IPS-20b (cell line): ENCODE data around the gene SCN8A.

Experiments
- H3K27ac ChIP-seq: one replicate; pipeline ENCODE4 v1.5.1; 2013; ENCODE audit warnings: low read length
- H3K27me3 ChIP-seq: 2 replicates; pipeline ENCODE4 v1.6.1; 2013; ENCODE audit warnings: mild to moderate bottlenecking, low read length, inconsistent platforms; ENCODE audit not compliant: insufficient read depth
- H3K36me3 ChIP-seq: 2 replicates; pipeline ENCODE4 v1.6.1; 2013; ENCODE audit warnings: low read depth, mild to moderate bottlenecking, inconsistent platforms, low read length, moderate library complexity; ENCODE audit not compliant: insufficient read depth
- H3K4me1 ChIP-seq: 2 replicates; pipeline ENCODE4 v1.6.1; 2013; ENCODE audit warnings: mild to moderate bottlenecking, control low read depth, inconsistent platforms, low read length, moderate library complexity; ENCODE audit not compliant: insufficient read depth
- H3K4me3 ChIP-seq: 2 replicates; pipeline ENCODE4 v1.5.1; 2013; ENCODE audit warnings: mild to moderate bottlenecking, low read length, inconsistent platforms
- H3K9ac ChIP-seq: 2 replicates; pipeline ENCODE4 v1.6.1; 2013; ENCODE audit warnings: low read depth, mild to moderate bottlenecking, inconsistent platforms, low read length, moderate library complexity
- H3K9me3 ChIP-seq: 2 replicates; pipeline ENCODE4 v1.6.1; 2013; ENCODE audit warnings: mild to moderate bottlenecking, low read depth, low read length, inconsistent platforms; ENCODE audit not compliant: insufficient read depth

The SCN8A gene

GRCh38 chr12:51818566-51819300 is 227.7 kb downstream of the SCN8A start:
- Histone ChIP-seq H3K4me3 (no peak overlapping the region), H3K27ac (no peak overlapping the region), H3K4me1 (peaks cover 3% of the 10 kb centered on the region; the same call in 1 of the 2 replicates), H3K36me3 (no peaks in the 10 kb centered on the region), H3K9ac (no peak overlapping the region), H3K9me3 (no peaks in the 10 kb centered on the region), H3K27me3 (peaks cover 32% of the 10 kb centered on the region)

- no peak overlapping the region for H3K27ac ChIP-seq
- H3K9me3 ChIP-seq = no peaks in the 10 kb centered on the region
- H3K27me3 ChIP-seq = peaks cover 25% of the 10 kb centered on the region
- no peak overlapping the region for H3K4me3 ChIP-seq
- H3K36me3 ChIP-seq = no peaks in the 10 kb centered on the region
- peaks cover 1% of the 10 kb centered on the region; the same call in 1 of the 2 replicates for H3K4me1 ChIP-seq
- no peak overlapping the region for H3K9ac ChIP-seq
Observed at GRCh38 chr12:51819736-51820525, 228.9 kb downstream of the SCN8A start.

GRCh38 chr12:51820526-51821439 is 229.8 kb downstream of the SCN8A start:
- no peak overlapping the region for H3K9ac ChIP-seq
- no peaks in the 10 kb centered on the region for H3K4me1 ChIP-seq
- H3K27ac ChIP-seq = no peak overlapping the region
- H3K36me3 ChIP-seq = no peaks in the 10 kb centered on the region
- H3K27me3 ChIP-seq = peaks cover 16% of the 10 kb centered on the region
- H3K4me3 ChIP-seq = no peak overlapping the region
- no peaks in the 10 kb centered on the region for H3K9me3 ChIP-seq

GRCh38 chr12:51821440-51822260 is 230.6 kb downstream of the SCN8A start:
- Histone ChIP-seq H3K4me3 (no peak overlapping the region; the same call in 1 of the 2 replicates), H3K36me3 (no peaks in the 10 kb centered on the region), H3K9ac (no peak overlapping the region), H3K4me1 (no peaks in the 10 kb centered on the region), H3K27ac (no peak overlapping the region), H3K9me3 (no peaks in the 10 kb centered on the region), H3K27me3 (peaks cover 8% of the 10 kb centered on the region)

GRCh38 chr12:51822261-51822616 is 231.2 kb downstream of the SCN8A start:
- Histone ChIP-seq H3K4me1 (no peaks in the 10 kb centered on the region), H3K4me3 (no peak overlapping the region; the same call in 1 of the 2 replicates), H3K36me3 (no peaks in the 10 kb centered on the region), H3K27ac (no peak overlapping the region), H3K27me3 (peaks cover 3% of the 10 kb centered on the region; the same call in 1 of the 2 replicates), H3K9ac (no peak overlapping the region), H3K9me3 (no peaks in the 10 kb centered on the region)

GRCh38 chr12:51822956-51823355 is 231.9 kb downstream of the SCN8A start:
- H3K4me3 ChIP-seq = no peak overlapping the region
- H3K4me1 ChIP-seq = peaks cover under 1% of the 10 kb centered on the region; the same call in 1 of the 2 replicates
- no peak overlapping the region for H3K27ac ChIP-seq
- no peaks in the 10 kb centered on the region for H3K9me3 ChIP-seq
- H3K9ac ChIP-seq = no peak overlapping the region
- H3K27me3 ChIP-seq = peaks cover 3% of the 10 kb centered on the region; the same call in 1 of the 2 replicates
- H3K36me3 ChIP-seq = no peaks in the 10 kb centered on the region

GRCh38 chr12:51823875-51824565 is 233.0 kb downstream of the SCN8A start:
- Histone ChIP-seq H3K27me3 (no peaks in the 10 kb centered on the region; the same call in 1 of the 2 replicates), H3K36me3 (no peaks in the 10 kb centered on the region), H3K27ac (no peak overlapping the region), H3K4me3 (no peak overlapping the region), H3K9ac (no peak overlapping the region), H3K4me1 (peaks cover 10% of the 10 kb centered on the region; the same call in 1 of the 2 replicates), H3K9me3 (no peaks in the 10 kb centered on the region)

- Histone ChIP-seq H3K9ac (no peak overlapping the region), H3K27ac (no peak overlapping the region), H3K9me3 (no peaks in the 10 kb centered on the region), H3K4me3 (no peak overlapping the region), H3K27me3 (no peaks in the 10 kb centered on the region; the same call in 1 of the 2 replicates), H3K4me1 (peaks cover 16% of the 10 kb centered on the region; the same call in 1 of the 2 replicates), H3K36me3 (no peaks in the 10 kb centered on the region)
Observed at GRCh38 chr12:51825216-51825615, 234.2 kb downstream of the SCN8A start.

- Histone ChIP-seq H3K27me3 (no peaks in the 10 kb centered on the region), H3K9ac (no peak overlapping the region), H3K27ac (no peak overlapping the region), H3K4me1 (peaks cover 22% of the 10 kb centered on the region; the same call in 1 of the 2 replicates), H3K4me3 (no peak overlapping the region), H3K9me3 (no peaks in the 10 kb centered on the region), H3K36me3 (no peaks in the 10 kb centered on the region)
Observed at GRCh38 chr12:51826881-51827280, 235.8 kb downstream of the SCN8A start.
